HG02981 (cell line): Measurements from ENCODE around the gene PITPNC1.
"Not testable (repeated sequence)": the region's sequence is repeated elsewhere in the genome, so short reads cannot be mapped to it uniquely, and the experiment has no call there.

Experiments
- ATAC-seq: cut with Tn5 transposase; IDR thresholded peaks from one replicate; pipeline ENCODE4 v1.9.1; 2021; ENCODE audit warnings: mild to moderate bottlenecking, moderate library complexity; ENCODE audit not compliant: unreplicated experiment

The PITPNC1 gene

GRCh38 chr17:67672592-67673335 is 295.7 kb downstream of the PITPNC1 start:
- no peak for ATAC-seq

GRCh38 chr17:67675481-67675880 is 298.4 kb downstream of the PITPNC1 start:
- ATAC-seq, result no peak

- ATAC-seq, result no peak
Observed at GRCh38 chr17:67676305-67676704, 299.2 kb downstream of the PITPNC1 start.

- no peak for ATAC-seq
Observed at GRCh38 chr17:67678414-67678813, 301.3 kb downstream of the PITPNC1 start.

GRCh38 chr17:67679225-67679624 is 302.1 kb downstream of the PITPNC1 start:
- ATAC-seq, result no peak

- no peak for ATAC-seq
Observed at GRCh38 chr17:67679721-67680120, 302.6 kb downstream of the PITPNC1 start.

- ATAC-seq, result no peak
Observed at GRCh38 chr17:67680445-67681224, 303.6 kb downstream of the PITPNC1 start.

- no peak for ATAC-seq
Observed at GRCh38 chr17:67682196-67682595, 305.1 kb downstream of the PITPNC1 start.

- ATAC-seq, result no peak
Observed at GRCh38 chr17:67685351-67685750, 308.3 kb downstream of the PITPNC1 start.

GRCh38 chr17:67686241-67686640 is 309.2 kb downstream of the PITPNC1 start:
- ATAC-seq, result no peak

- no peak for ATAC-seq
Observed at GRCh38 chr17:67687511-67687910, 310.4 kb downstream of the PITPNC1 start.

- ATAC-seq, result no peak
Observed at GRCh38 chr17:67689534-67690177, 312.6 kb downstream of the PITPNC1 start.

GRCh38 chr17:67693811-67694210 is 316.7 kb downstream of the PITPNC1 start:
- ATAC-seq, result no peak

- ATAC-seq, result no peak
Observed at GRCh38 chr17:67696347-67696746, 319.3 kb downstream of the PITPNC1 start.

- ATAC-seq, result no peak
Observed at GRCh38 chr17:67696853-67697498, 319.9 kb downstream of the PITPNC1 start.

GRCh38 chr17:67700037-67700724 is 323.1 kb downstream of the PITPNC1 start:
- ATAC-seq, result no peak

- no peak for ATAC-seq
Observed at GRCh38 chr17:67700725-67701119, 323.6 kb downstream of the PITPNC1 start.

GRCh38 chr17:67702861-67703260 is 325.8 kb downstream of the PITPNC1 start:
- ATAC-seq, result not testable (repeated sequence)

GRCh38 chr17:67707442-67707841 is 330.4 kb downstream of the PITPNC1 start:
- no peak for ATAC-seq

GRCh38 chr17:67708378-67708777 is 331.3 kb downstream of the PITPNC1 start:
- ATAC-seq, result no peak

GRCh38 chr17:67711916-67712315 is 334.8 kb downstream of the PITPNC1 start:
- ATAC-seq, result no peak
